HepG2 (cell line): ENCODE results near the gene DNTTIP2. TPM values are rescaled to one million over a fixed set of nuclear protein-coding genes. Genes with fewer than 3 reads are reported as not detected.

Source experiments
- ATAC-seq: fragments of 200-7000 bp; cut with Tn5 transposase; 3 replicates; pipeline ENCODE4 v1.9.1; 2020; ENCODE audit warnings: mild to moderate bottlenecking, moderate library complexity
- BruUV-seq: library from RNA; stranded (reverse); fragments of 400-500 nt; replicated peaks from 2 replicates; lab custom pipeline; 2021; lab: Mats Ljungman, UMichigan
- CTCF ChIA-PET: fragments of 300-600 bp; formaldehyde crosslinking; extraction: SDS; loops from one replicate; lab custom pipeline; 2021; ENCODE audit warnings: low total read pairs, inconsistent platforms, low intra/inter-chr PET ratio; lab: Yijun Ruan, JAX
- POLR2A ChIA-PET: fragments of 350-600 bp; sonication (Branson Sonifier 250); formaldehyde crosslinking; loops from one replicate; lab custom pipeline; 2020; ENCODE audit warnings: antibody characterized with exemption, inconsistent platforms; lab: Yijun Ruan, JAX
- DNase-seq: peaks from one replicate; pipeline ENCODE4 v3.0.0-alpha.2; 2015; ENCODE audit warnings: low spot score
- FAIRE-seq: peaks from 3 replicates; lab custom pipeline; 2011; peaks lifted over from hg19 to GRCh38; lab: Jason Lieb, UNC
- H2AFZ ChIP-seq: one replicate; pipeline ENCODE4 v1.6.1; 2011; ENCODE audit warnings: low read length, inconsistent platforms
- H3K27ac ChIP-seq: fragments of 300-600 bp; 3 replicates; pipeline ENCODE4 v1.8.0; 2011; ENCODE audit warnings: mixed run types, mild to moderate bottlenecking, mixed read lengths, low read length, inconsistent platforms; ENCODE audit not compliant: insufficient read depth; ENCODE audit errors: extremely low read length
- H3K27me3 ChIP-seq, 2 experiments: fragments of 200-600 bp in 1 of 2; 2 replicates in 1 of 2; 3 replicates in 1 of 2; pipeline versions ENCODE4 v1.6.0 to v1.8.0; 2011; ENCODE audit warnings: low read length in 2 of 2, mild to moderate bottlenecking in 2 of 2, moderate library complexity in 2 of 2, inconsistent platforms in 1 of 2; ENCODE audit not compliant: insufficient read depth in 2 of 2, control insufficient read depth in 1 of 2
- H3K36me3 ChIP-seq, 2 experiments: fragments of 200-600 bp in 1 of 2; replicated peaks in 1 of 2; 2 replicates in 1 of 2; 3 replicates in 1 of 2; pipeline versions ENCODE4 v1.5.1 to v1.8.0; 2011; ENCODE audit warnings: low read length in 2 of 2, inconsistent platforms in 1 of 2; ENCODE audit not compliant: insufficient read depth in 2 of 2, control insufficient read depth in 1 of 2
- H3K4me1 ChIP-seq: 2 replicates; pipeline ENCODE4 v1.5.1; 2012; ENCODE audit warnings: low read length, inconsistent platforms; ENCODE audit not compliant: insufficient read depth
- H3K4me2 ChIP-seq: 2 replicates; pipeline ENCODE4 v1.6.0; 2011; ENCODE audit warnings: low read depth, low read length, inconsistent platforms
- H3K4me3 ChIP-seq, 3 experiments: fragments of 200-600 bp in 1 of 3; sonication (generic), shearing (Covaris generic) in 1 of 3; replicated peaks in 1 of 3; 2 replicates each; pipeline ENCODE4 v1.5.1; 2011 to 2016; ENCODE audit warnings: low read length in 3 of 3, inconsistent platforms in 2 of 3, low read depth in 2 of 3, mild to moderate bottlenecking in 2 of 3, control low read depth in 1 of 3, mixed read lengths in 1 of 3; ENCODE audit not compliant: insufficient read depth in 1 of 3
- H3K79me2 ChIP-seq: one replicate; pipeline ENCODE4 v1.6.1; 2011; ENCODE audit warnings: low read length, inconsistent platforms; ENCODE audit not compliant: insufficient read depth
- H3K9ac ChIP-seq: 2 replicates; pipeline ENCODE4 v1.6.0; 2011; ENCODE audit warnings: mild to moderate bottlenecking, low read depth, low read length, inconsistent platforms; ENCODE audit not compliant: insufficient read depth
- H3K9me3 ChIP-seq: 2 replicates; pipeline ENCODE4 v1.5.1; 2012; ENCODE audit warnings: mild to moderate bottlenecking, low read length
- H4K20me1 ChIP-seq: 2 replicates; pipeline ENCODE4 v1.6.0; 2011; ENCODE audit warnings: inconsistent platforms, mild to moderate bottlenecking, low read length, moderate library complexity; ENCODE audit not compliant: insufficient read depth
- HDAC2 ChIP-seq: sonication (generic); formaldehyde crosslinking; IDR thresholded peaks from 2 replicates; pipeline ENCODE4 v1.4.0; 2020; ENCODE audit warnings: missing genetic modification reagents
- HNRNPK ChIP-seq: fragments of 200-400 bp; formaldehyde crosslinking; IDR thresholded peaks from 2 replicates; pipeline ENCODE4 v1.6.1; 2018; ENCODE audit warnings: low read length, low read depth, moderate library complexity, mild to moderate bottlenecking; ENCODE audit not compliant: poor library complexity, severe bottlenecking
- MTA1 ChIP-seq: sonication (generic); formaldehyde crosslinking; IDR thresholded peaks from 2 replicates; pipeline ENCODE4 v1.4.0; 2020; ENCODE audit warnings: missing genetic modification reagents, mild to moderate bottlenecking, borderline replicate concordance
- ZBTB4 ChIP-seq: sonication (generic); formaldehyde crosslinking; IDR thresholded peaks from 2 replicates; pipeline ENCODE4 v1.4.0; 2020; ENCODE audit warnings: missing genetic modification reagents, mild to moderate bottlenecking, borderline replicate concordance
- ZNF280D ChIP-seq: sonication (generic); formaldehyde crosslinking; IDR thresholded peaks from 2 replicates; pipeline ENCODE4 v1.5.1; 2020; ENCODE audit warnings: mild to moderate bottlenecking, missing genetic modification reagents
- WGBS: methylation state at CpG from one replicate; pipeline ENCODE4 v1.1.6; 2017; ENCODE audit warnings: low lambda C conversion rate; 5-methylcytosine and 5-hydroxymethylcytosine counted together
- in situ Hi-C: cut with HindIII; loops from 2 replicates; pipeline ENCODE4 v1.10.0; 2017; ENCODE audit warnings: low pct_unique_long_range_greater_than_20kb; ENCODE audit not compliant: extremely low pct_ligation_motif_present
- intact Hi-C: fragments of 100-400 bp; cut with micrococcal nuclease; formaldehyde crosslinking; loops from one replicate; pipeline ENCODE4 v1.10.0; 2022; ENCODE audit not compliant: unreplicated experiment
- polyA plus RNA-seq, 8 experiments: library from polyadenylated mRNA; depleted of rRNA in 3 of 8; stranded (reverse) in 7 of 8; unstranded in 1 of 8; fragments of >200 nt; fragmentation: Illumina TruSeq in 4 of 8; extraction: Trizol in 4 of 8; gene quantifications; 2 replicates each; pipeline versions ENCODE4 v1.2.1 to v1.2.3, GENCODE V29; 2011 to 2016; ENCODE audit warnings: low read depth in 4 of 8, missing spikeins in 1 of 8, mixed read lengths in 1 of 8; ENCODE audit not compliant: insufficient read depth in 1 of 8
- total RNA-seq, 5 experiments: library from RNA; depleted of rRNA; stranded (reverse); fragments of >200 nt; fragmentation: Illumina TruSeq; extraction: Trizol; gene quantifications; 2 replicates each; pipeline ENCODE4 v1.2.3, GENCODE V29; 2016; ENCODE audit warnings: low read depth in 1 of 5

The DNTTIP2 gene
- total and polyA plus RNA-seq, 2 of the 13 experiments (the other 11 are each of a cell fraction or from before 2014, with no cell fraction given) = 11.4 to 63.3 TPM

- no peak for TF ChIP-seq ZNF280D
These were observed 25.1 kb downstream of the DNTTIP2 start (continued) for GRCh38 chr1:93853940-93854339.

- ATAC-seq (no peak), FAIRE-seq (no peak)
- Histone ChIP-seq H3K4me3 (no peak overlapping the region), H4K20me1 (no peaks in the 10 kb centered on the region), H3K79me2 (no peaks in the 10 kb centered on the region), H3K4me2 (no peak overlapping the region), H3K4me1 (peaks cover 6% of the 10 kb centered on the region; the same call in 1 of the 2 replicates), H3K36me3 (no peaks in the 10 kb centered on the region)
- in situ Hi-C loops = no loop called here
- ChIA-PET CTCF (no interaction called here), POLR2A (no interaction called here)
- TF ChIP-seq HDAC2 (no peak), MTA1 (CRISPR knock-in tag) (no peak), HNRNPK (peak; percentile 84), ZBTB4 (CRISPR knock-in tag) (no peak)
- TF ChIP-seq, all 625 proteins: peak for 1
- DNase-seq = no peak
- Histone ChIP-seq H3K9me3 (peaks cover 16% of the 10 kb centered on the region), H3K9ac (no peak overlapping the region), H3K27ac (no peak overlapping the region), H2AFZ (no peak overlapping the region), H3K27me3 (no peaks in the 10 kb centered on the region)
- intact Hi-C loops = no loop called here
- BruUV-seq = no TSS peak
- WGBS = 83% methylated on average over 1 of the region's 1 CpG
These were observed 27.1 kb downstream of the DNTTIP2 start for GRCh38 chr1:93851878-93852277.
